ENCODE data around the gene ENPP3.

The ENPP3 gene

DNA sequence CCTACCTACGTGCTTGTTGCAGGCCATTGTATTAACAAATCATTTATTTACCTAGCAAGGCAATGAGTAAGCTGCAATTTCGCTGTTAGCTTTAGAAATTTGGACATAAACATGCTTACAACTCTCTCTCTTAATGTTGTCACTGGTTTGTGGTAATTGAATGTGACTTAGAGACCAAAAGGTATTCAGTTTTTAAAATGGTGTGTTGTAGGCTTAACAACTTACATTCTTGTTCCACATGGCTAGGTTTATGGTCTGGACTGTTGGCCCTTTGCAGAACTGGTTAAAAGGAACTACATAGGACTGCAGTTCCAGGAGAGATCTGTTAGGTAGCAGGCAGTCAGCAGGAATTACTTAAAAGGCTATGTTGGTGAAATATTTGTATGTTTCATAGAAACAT lies 84.1 kb downstream of the ENPP3 start:
- no peak for DNase-seq (ENCODE audit: low read depth)
- no peak overlapping the region for H3K9ac ChIP-seq (ENCODE audit: low read length)
- no peaks in the 10 kb centered on the region for H3K27me3 ChIP-seq (replicated peaks; ENCODE audit: control insufficient read depth, insufficient read depth, low read length)
- no peak overlapping the region for H3K4me3 ChIP-seq (ENCODE audit: low read length)
- no peaks in the 10 kb centered on the region for H3K9me3 ChIP-seq (ENCODE audit: control insufficient read depth, low read length)
- no peaks in the 10 kb centered on the region for H3K36me3 ChIP-seq (ENCODE audit: control insufficient read depth, insufficient read depth, low read length, severe bottlenecking)
- H3K4me1 ChIP-seq (ENCODE audit: control insufficient read depth, insufficient read depth, low read length) = no peaks in the 10 kb centered on the region

DNA sequence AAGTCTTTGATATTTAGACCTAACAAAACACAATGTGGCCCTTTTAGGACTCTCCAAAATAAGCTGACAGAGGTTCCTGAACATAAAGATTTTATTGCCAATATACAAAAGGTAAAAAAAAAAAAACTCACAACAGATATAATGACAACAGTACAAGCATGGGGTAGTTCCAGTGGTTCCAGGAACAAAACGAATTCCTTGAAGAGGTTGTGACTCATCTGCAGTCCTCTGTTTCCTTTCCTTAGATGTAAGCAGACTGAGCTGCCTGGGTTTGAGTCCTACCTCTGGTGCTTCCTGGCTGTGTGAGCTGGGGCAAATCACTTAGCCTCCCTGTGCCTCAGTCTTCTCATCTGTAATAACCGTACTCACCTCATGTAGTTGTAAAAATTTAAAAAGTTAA lies 87.0 kb downstream of the ENPP3 start:
- H3K4me1 ChIP-seq (ENCODE audit: control insufficient read depth, insufficient read depth, low read length) = no peaks in the 10 kb centered on the region
- no peak overlapping the region for H3K9ac ChIP-seq (ENCODE audit: low read length)
- no peak for DNase-seq (ENCODE audit: low read depth)
- no peak overlapping the region for H3K4me3 ChIP-seq (ENCODE audit: low read length)
- H3K36me3 ChIP-seq (ENCODE audit: control insufficient read depth, insufficient read depth, low read length, severe bottlenecking) = no peaks in the 10 kb centered on the region
- H3K9me3 ChIP-seq (ENCODE audit: control insufficient read depth, low read length) = peaks cover 3% of the 10 kb centered on the region
- no peaks in the 10 kb centered on the region for H3K27me3 ChIP-seq (replicated peaks; ENCODE audit: control insufficient read depth, insufficient read depth, low read length)

DNA sequence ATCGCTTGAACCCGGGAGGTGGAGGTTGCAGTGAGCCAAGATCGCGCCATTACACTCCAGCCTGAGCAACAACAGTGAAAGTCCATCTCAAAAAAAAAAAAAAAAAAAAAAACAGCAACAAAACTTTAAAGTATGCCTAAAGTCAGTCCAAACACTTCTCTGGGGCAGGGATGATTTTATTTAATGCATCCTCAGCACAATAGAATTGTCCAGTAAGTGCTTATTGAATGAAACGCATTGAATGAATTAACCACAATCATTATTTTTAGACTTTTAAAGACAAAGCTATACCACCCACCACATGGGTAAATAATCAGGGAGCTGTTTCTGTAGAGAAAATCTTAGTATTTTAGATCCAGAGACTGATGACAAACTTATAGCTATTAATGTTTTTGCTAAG lies 90.4 kb downstream of the ENPP3 start:
- Histone ChIP-seq H3K4me1 (ENCODE audit: control insufficient read depth, insufficient read depth, low read length) (no peaks in the 10 kb centered on the region), H3K9me3 (ENCODE audit: control insufficient read depth, low read length) (peaks cover 3% of the 10 kb centered on the region), H3K9ac (ENCODE audit: low read length) (no peak overlapping the region), H3K4me3 (ENCODE audit: low read length) (no peak overlapping the region), H3K36me3 (ENCODE audit: control insufficient read depth, insufficient read depth, low read length, severe bottlenecking) (no peaks in the 10 kb centered on the region), H3K27me3 (replicated peaks; ENCODE audit: control insufficient read depth, insufficient read depth, low read length) (no peaks in the 10 kb centered on the region)
- DNase-seq (ENCODE audit: low read depth) = no peak

DNA sequence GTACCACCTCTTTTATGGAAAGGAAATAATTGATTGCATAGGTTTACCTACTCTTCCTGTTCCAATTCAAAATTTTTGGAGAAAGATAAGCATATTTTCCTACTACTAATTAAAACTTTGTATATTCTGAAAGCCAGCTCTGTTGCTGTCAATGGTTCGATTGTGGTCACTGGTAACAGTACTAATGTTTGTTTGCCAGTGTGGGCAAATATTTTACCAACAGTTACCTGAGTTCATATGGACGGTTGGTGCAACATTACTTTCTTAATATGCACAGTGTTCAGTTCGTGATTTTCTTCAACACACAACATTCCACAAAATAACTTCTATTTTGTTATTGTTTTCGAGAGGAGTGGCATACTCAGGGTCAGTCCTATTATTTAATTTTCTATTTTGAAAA lies 90.8 kb downstream of the ENPP3 start:
- Histone ChIP-seq H3K27me3 (replicated peaks; ENCODE audit: control insufficient read depth, insufficient read depth, low read length) (no peaks in the 10 kb centered on the region), H3K9ac (ENCODE audit: low read length) (no peak overlapping the region), H3K9me3 (ENCODE audit: control insufficient read depth, low read length) (peaks cover 3% of the 10 kb centered on the region), H3K4me1 (ENCODE audit: control insufficient read depth, insufficient read depth, low read length) (no peaks in the 10 kb centered on the region), H3K4me3 (ENCODE audit: low read length) (no peak overlapping the region), H3K36me3 (ENCODE audit: control insufficient read depth, insufficient read depth, low read length, severe bottlenecking) (no peaks in the 10 kb centered on the region)
- no peak for DNase-seq (ENCODE audit: low read depth)

DNA sequence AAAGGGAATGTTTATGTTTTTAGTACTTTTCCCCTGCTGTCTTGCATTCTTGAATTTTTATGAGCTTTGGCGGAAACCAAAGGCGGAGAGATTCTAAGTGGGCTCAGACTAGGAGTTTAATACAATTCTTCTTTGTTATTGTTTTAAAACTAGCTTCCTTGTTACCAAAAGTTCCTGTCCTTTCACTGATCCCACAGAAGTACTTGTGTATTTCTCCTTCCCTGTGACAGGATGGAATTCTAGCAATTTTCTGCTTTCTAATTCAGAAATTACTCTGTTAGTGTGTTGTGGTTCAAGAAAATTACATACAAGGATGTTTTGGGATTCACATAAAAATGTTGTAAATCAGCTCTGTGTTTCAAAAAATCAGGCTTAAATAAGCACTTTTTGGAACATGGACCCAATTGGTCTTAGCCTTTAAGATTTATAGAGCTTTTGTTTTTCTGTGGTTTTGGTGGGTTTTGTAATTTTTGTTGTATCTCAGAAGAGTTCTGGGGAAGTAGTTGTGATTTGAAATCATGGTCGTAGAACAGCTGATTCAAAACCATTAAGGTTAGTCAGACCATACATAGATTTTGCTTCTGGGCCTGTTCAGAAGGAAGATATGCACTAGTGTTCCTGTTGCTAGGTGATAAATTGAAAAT lies 91.3 kb downstream of the ENPP3 start:
- Histone ChIP-seq H3K27me3 (replicated peaks; ENCODE audit: control insufficient read depth, insufficient read depth, low read length) (no peaks in the 10 kb centered on the region), H3K9me3 (ENCODE audit: control insufficient read depth, low read length) (peaks cover 3% of the 10 kb centered on the region), H3K4me1 (ENCODE audit: control insufficient read depth, insufficient read depth, low read length) (peaks cover 3% of the 10 kb centered on the region), H3K9ac (ENCODE audit: low read length) (no peak overlapping the region), H3K4me3 (ENCODE audit: low read length) (no peak overlapping the region), H3K36me3 (ENCODE audit: control insufficient read depth, insufficient read depth, low read length, severe bottlenecking) (no peaks in the 10 kb centered on the region)
- DNase-seq (ENCODE audit: low read depth) = peak; percentile 11

DNA sequence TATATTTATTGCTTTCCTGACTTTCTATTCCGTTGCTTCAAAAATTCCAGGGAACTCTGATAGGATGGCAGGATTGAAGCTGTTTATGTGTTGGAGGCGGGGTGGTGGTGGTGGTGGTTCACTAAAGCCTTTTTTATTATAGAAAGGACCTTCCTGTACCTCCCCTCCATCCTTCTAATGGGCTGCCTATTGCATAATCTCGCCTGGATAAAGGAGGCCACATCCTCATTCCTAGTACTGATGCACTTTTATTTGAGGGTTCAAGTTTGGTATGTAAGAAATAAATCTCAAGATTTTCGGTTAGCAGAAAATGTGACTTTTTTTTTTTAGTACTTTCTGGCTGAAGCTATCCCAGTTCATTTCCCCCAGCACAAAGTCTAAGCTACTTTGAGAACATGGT lies 92.4 kb downstream of the ENPP3 start:
- no peak overlapping the region for H3K9ac ChIP-seq (ENCODE audit: low read length)
- no peak overlapping the region for H3K4me3 ChIP-seq (ENCODE audit: low read length)
- H3K27me3 ChIP-seq (replicated peaks; ENCODE audit: control insufficient read depth, insufficient read depth, low read length) = no peaks in the 10 kb centered on the region
- no peak for DNase-seq (ENCODE audit: low read depth)
- peaks cover 6% of the 10 kb centered on the region for H3K4me1 ChIP-seq (ENCODE audit: control insufficient read depth, insufficient read depth, low read length)
- peaks cover 3% of the 10 kb centered on the region for H3K9me3 ChIP-seq (ENCODE audit: control insufficient read depth, low read length)
- no peaks in the 10 kb centered on the region for H3K36me3 ChIP-seq (ENCODE audit: control insufficient read depth, insufficient read depth, low read length, severe bottlenecking)

DNA sequence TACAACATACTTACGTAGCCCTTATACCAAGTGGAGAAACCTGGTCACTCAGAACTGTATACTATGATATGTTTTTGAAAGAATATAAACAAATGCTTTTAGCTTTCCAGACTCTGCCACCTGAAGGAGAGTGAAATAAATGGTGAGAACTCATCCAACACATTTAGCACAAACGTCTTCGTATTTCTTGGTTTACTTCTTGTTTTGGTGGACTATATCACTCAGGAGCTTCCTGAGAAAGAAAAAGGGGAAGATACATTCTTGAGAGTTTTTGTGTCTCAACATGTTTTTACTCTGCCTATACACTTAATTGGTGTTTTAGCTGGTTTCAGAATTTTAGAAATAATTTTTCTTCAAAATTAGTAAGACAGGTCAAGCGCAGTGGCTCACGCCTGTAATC lies 93.2 kb downstream of the ENPP3 start:
- Histone ChIP-seq H3K4me3 (ENCODE audit: low read length) (no peak overlapping the region), H3K27me3 (replicated peaks; ENCODE audit: control insufficient read depth, insufficient read depth, low read length) (no peaks in the 10 kb centered on the region), H3K4me1 (ENCODE audit: control insufficient read depth, insufficient read depth, low read length) (peaks cover 6% of the 10 kb centered on the region), H3K36me3 (ENCODE audit: control insufficient read depth, insufficient read depth, low read length, severe bottlenecking) (no peaks in the 10 kb centered on the region), H3K9ac (ENCODE audit: low read length) (no peak overlapping the region), H3K9me3 (ENCODE audit: control insufficient read depth, low read length) (peaks cover 3% of the 10 kb centered on the region)
- DNase-seq (ENCODE audit: low read depth) = no peak

DNA sequence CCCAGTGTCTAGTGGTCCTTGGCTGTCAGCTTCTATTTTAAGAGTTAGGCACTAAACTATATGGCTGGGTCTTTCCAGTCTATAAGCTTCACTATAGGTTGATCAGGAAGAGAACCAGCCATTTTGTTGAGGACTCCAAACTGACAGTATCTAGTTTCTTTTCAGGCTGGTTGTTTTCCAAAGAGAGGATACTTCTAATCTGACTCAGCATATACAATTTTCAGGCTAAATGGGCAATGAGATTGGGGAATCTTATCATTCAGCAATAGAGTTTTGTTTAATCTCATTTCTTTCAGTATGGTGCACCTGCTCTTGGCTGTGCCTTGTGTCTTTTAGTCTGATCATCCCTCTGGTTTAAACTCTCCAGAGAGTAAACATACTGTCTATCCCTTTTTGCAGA lies 94.1 kb downstream of the ENPP3 start:
- H3K9ac ChIP-seq (ENCODE audit: low read length) = no peak overlapping the region
- DNase-seq (ENCODE audit: low read depth) = no peak
- H3K36me3 ChIP-seq (ENCODE audit: control insufficient read depth, insufficient read depth, low read length, severe bottlenecking) = no peaks in the 10 kb centered on the region
- peaks cover 3% of the 10 kb centered on the region for H3K9me3 ChIP-seq (ENCODE audit: control insufficient read depth, low read length)
- H3K4me1 ChIP-seq (ENCODE audit: control insufficient read depth, insufficient read depth, low read length) = peaks cover 6% of the 10 kb centered on the region
- no peak overlapping the region for H3K4me3 ChIP-seq (ENCODE audit: low read length)
- H3K27me3 ChIP-seq (replicated peaks; ENCODE audit: control insufficient read depth, insufficient read depth, low read length) = no peaks in the 10 kb centered on the region

DNA sequence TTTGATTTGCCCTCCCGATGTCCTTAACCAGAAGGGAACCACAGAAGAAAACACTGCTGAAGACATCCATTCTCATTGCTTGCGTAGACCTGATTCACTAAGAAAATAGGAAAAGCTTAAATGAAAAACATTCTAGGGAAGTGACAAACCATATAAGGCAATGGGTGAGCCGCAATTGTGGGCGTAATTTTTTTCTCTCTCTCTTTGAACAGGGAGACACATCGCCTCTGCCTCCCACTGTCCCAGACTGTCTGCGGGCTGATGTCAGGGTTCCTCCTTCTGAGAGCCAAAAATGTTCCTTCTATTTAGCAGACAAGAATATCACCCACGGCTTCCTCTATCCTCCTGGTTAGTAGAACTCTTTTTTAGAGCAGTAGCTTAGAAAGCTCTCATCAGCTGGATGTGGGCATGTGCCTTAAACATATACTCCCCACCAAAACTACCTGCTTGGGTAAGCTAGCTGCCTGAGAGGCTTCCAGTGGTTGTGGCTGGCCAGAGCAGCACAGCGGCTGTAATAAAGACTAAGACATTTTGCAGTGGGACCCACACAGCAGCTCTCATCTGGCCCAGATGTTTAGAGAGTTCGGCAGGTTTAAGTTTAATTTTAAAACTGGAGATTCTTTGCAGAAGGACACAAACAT lies 96.4 kb downstream of the ENPP3 start:
- no peaks in the 10 kb centered on the region for H3K36me3 ChIP-seq (ENCODE audit: control insufficient read depth, insufficient read depth, low read length, severe bottlenecking)
- H3K4me3 ChIP-seq (ENCODE audit: low read length) = peak overlapping the region; percentile 57
- H3K27me3 ChIP-seq (replicated peaks; ENCODE audit: control insufficient read depth, insufficient read depth, low read length) = no peaks in the 10 kb centered on the region
- peaks cover 6% of the 10 kb centered on the region for H3K4me1 ChIP-seq (ENCODE audit: control insufficient read depth, insufficient read depth, low read length)
- no peak overlapping the region for H3K9ac ChIP-seq (ENCODE audit: low read length)
- no peaks in the 10 kb centered on the region for H3K9me3 ChIP-seq (ENCODE audit: control insufficient read depth, low read length)
- peak; percentile 81 for DNase-seq (ENCODE audit: low read depth)

DNA sequence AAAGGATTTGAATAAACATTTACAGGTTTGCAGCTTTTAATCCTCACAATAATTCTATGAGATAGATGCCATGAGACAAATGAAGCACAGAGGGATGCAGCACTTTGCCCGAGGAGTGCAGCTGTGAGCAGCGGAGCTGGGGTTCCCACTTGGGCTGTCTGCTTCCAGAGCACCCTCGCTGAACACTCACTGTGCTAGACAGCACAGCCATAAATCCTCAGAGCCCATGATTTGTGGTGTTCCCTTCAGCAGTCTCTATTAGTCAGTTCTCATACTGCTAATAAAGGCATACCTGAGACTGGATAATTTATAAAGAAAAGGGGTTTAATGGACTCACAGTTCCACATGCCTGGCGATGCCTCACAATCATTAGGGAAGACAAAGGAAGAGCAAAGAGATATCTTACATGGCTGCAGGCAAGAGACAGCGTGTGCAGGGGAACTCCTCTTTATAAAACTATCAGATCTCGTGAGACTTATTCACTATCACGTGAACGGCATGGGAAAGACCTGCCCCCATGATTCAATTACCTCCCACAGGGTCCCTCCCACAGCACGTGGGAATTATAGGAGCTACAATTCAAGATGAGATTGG lies 99.0 kb downstream of the ENPP3 start:
- no peak overlapping the region for H3K9ac ChIP-seq (ENCODE audit: low read length)
- H3K4me3 ChIP-seq (ENCODE audit: low read length) = no peak overlapping the region
- H3K27me3 ChIP-seq (replicated peaks; ENCODE audit: control insufficient read depth, insufficient read depth, low read length) = no peaks in the 10 kb centered on the region
- DNase-seq (ENCODE audit: low read depth) = no peak
- H3K4me1 ChIP-seq (ENCODE audit: control insufficient read depth, insufficient read depth, low read length) = peaks cover 6% of the 10 kb centered on the region
- H3K9me3 ChIP-seq (ENCODE audit: control insufficient read depth, low read length) = no peaks in the 10 kb centered on the region
- no peaks in the 10 kb centered on the region for H3K36me3 ChIP-seq (ENCODE audit: control insufficient read depth, insufficient read depth, low read length, severe bottlenecking)

DNA sequence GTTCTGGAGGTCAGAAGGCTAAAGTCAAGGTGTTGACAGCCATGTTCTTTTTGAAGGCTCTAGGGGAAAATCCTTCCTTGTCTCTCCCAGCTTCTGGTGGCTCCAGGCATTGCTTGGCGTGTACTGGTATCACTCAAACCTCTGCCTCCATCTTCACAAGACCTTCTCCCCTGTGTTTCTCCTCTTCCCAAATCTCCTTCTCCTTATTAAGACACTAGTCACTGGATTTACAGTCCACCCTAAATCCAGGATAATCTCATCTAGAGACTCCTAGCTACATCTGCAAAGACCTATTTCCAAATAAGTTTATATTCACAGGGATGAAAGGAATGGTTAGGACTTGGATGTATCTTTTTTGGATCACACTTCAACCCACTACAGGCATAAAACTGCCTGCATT lies 99.7 kb downstream of the ENPP3 start:
- H3K4me1 ChIP-seq (ENCODE audit: control insufficient read depth, insufficient read depth, low read length) = peaks cover 6% of the 10 kb centered on the region
- no peak for DNase-seq (ENCODE audit: low read depth)
- no peak overlapping the region for H3K9ac ChIP-seq (ENCODE audit: low read length)
- no peaks in the 10 kb centered on the region for H3K9me3 ChIP-seq (ENCODE audit: control insufficient read depth, low read length)
- H3K27me3 ChIP-seq (replicated peaks; ENCODE audit: control insufficient read depth, insufficient read depth, low read length) = no peaks in the 10 kb centered on the region
- no peak overlapping the region for H3K4me3 ChIP-seq (ENCODE audit: low read length)
- no peaks in the 10 kb centered on the region for H3K36me3 ChIP-seq (ENCODE audit: control insufficient read depth, insufficient read depth, low read length, severe bottlenecking)

Data from adipocyte (in vitro differentiated cells).